OCI-LY1 (cell line): ENCODE data around the gene TTLL11.

Experiments
- EZH2 ChIP-seq: fragments of 200-600 bp; sonication (generic), shearing (Covaris generic); IDR thresholded peaks from 2 replicates; pipeline ENCODE4 v1.8.0; 2017; ENCODE audit warnings: borderline replicate concordance, mixed run types, mild to moderate bottlenecking, antibody characterized with exemption, low read length, moderate library complexity, mixed read lengths
- TF ChIP-seq, protein P1 (sequence below): fragments of 200-600 bp; sonication (generic), shearing (Covaris generic); IDR thresholded peaks from 2 replicates; pipeline ENCODE4 v1.5.1; 2017; ENCODE audit warnings: mild to moderate bottlenecking, antibody characterized with exemption, low read length, moderate library complexity, mixed read lengths

DNA sequence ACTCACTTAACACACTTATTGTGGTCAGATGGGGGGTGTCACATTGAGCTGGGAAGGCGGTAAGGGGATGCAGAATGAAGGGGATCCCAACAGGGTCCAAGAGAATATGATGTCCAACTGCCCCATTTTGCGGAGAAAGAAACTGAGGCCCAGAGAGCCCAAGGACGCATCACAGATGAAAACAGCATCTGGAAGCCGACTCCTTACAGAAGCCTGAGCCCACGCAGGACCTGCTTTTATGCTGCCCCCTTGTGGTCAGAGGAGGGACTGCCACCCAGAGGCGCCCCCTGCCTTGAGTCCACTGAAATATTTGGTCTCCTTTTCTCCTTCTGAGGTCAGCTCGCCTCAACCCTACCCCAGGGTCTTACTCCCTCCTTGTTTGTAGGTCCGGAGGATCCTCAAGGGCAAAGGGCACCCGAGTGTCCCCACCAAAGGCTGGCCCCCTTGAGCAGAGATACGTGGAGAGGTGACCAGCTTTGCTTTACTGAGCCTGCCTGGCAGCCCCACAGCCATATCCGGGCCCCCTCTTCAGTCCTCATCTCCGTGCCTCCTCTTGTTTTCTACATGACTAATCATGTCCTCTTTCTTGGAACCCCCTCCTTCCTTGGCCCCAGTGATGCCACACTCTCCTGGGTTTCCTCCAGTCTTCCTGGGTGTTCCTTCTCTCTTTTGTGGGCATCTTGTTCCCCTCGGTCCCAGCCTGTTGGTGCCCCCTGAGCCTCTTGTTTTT lies 30.0 kb upstream of the TTLL11 start:
- TF ChIP-seq, protein P1, sequence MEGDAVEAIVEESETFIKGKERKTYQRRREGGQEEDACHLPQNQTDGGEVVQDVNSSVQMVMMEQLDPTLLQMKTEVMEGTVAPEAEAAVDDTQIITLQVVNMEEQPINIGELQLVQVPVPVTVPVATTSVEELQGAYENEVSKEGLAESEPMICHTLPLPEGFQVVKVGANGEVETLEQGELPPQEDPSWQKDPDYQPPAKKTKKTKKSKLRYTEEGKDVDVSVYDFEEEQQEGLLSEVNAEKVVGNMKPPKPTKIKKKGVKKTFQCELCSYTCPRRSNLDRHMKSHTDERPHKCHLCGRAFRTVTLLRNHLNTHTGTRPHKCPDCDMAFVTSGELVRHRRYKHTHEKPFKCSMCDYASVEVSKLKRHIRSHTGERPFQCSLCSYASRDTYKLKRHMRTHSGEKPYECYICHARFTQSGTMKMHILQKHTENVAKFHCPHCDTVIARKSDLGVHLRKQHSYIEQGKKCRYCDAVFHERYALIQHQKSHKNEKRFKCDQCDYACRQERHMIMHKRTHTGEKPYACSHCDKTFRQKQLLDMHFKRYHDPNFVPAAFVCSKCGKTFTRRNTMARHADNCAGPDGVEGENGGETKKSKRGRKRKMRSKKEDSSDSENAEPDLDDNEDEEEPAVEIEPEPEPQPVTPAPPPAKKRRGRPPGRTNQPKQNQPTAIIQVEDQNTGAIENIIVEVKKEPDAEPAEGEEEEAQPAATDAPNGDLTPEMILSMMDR, result peak; percentile 99
- no peak for TF ChIP-seq EZH2
